H1 (cell line): Measurements from ENCODE around the gene DNAJC27. TPM values are rescaled to one million over a fixed set of nuclear protein-coding genes. Genes with fewer than 3 reads are reported as not detected.

Experiments used
- CTCF ChIA-PET: fragments of 300-600 bp; sonication (Branson Sonifier 250); formaldehyde crosslinking; loops from one replicate; lab custom pipeline; 2021; ENCODE audit not compliant: partially characterized antibody; lab: Charles Lee
- POLR2A ChIA-PET: fragments of 300-600 bp; sonication (Branson Sonifier 250); formaldehyde crosslinking; loops from one replicate; lab custom pipeline; 2021; ENCODE audit warnings: inconsistent platforms; ENCODE audit not compliant: partially characterized antibody; lab: Charles Lee
- DNase-seq, 2 experiments: peaks; one replicate each; pipeline versions ENCODE4 v3.0.0 to v3.0.0-alpha.2; 2010 to 2022; ENCODE audit warnings: low spot score in 2 of 2, low read depth in 1 of 2, mixed read lengths in 1 of 2
- FAIRE-seq: peaks from 2 replicates; lab custom pipeline; 2011; peaks lifted over from hg19 to GRCh38; lab: Jason Lieb, UNC
- H2AFZ ChIP-seq: 2 replicates; pipeline ENCODE4 v1.8.1; 2012; ENCODE audit warnings: low read length, inconsistent platforms
- H2AK5ac ChIP-seq: 2 replicates; pipeline ENCODE4 v1.6.1; 2013; ENCODE audit warnings: low read depth, low read length
- H2BK120ac ChIP-seq: replicated peaks from 2 replicates; pipeline ENCODE3; 2013; ENCODE audit warnings: low read depth, low read length, inconsistent platforms
- H2BK12ac ChIP-seq: 2 replicates; pipeline ENCODE4 v1.6.1; 2013; ENCODE audit warnings: low read depth, low read length
- H2BK15ac ChIP-seq: 2 replicates; pipeline ENCODE4 v1.6.1; 2013; ENCODE audit warnings: low read length
- H2BK20ac ChIP-seq: 2 replicates; pipeline ENCODE4 v1.6.1; 2013; ENCODE audit warnings: low read length
- H2BK5ac ChIP-seq: 2 replicates; pipeline ENCODE4 v1.6.1; 2013; ENCODE audit warnings: low read depth, low read length
- H3K14ac ChIP-seq: 2 replicates; pipeline ENCODE4 v1.6.1; 2013; ENCODE audit warnings: inconsistent platforms; ENCODE audit not compliant: insufficient read length
- H3K18ac ChIP-seq: 2 replicates; pipeline ENCODE4 v1.6.1; 2013; ENCODE audit warnings: low read length; ENCODE audit errors: extremely low read depth
- H3K23ac ChIP-seq: 2 replicates; pipeline ENCODE4 v1.6.1; 2013; ENCODE audit warnings: inconsistent platforms; ENCODE audit not compliant: insufficient read length
- H3K23me2 ChIP-seq: 2 replicates; pipeline ENCODE4 v1.6.1; 2013; ENCODE audit warnings: low read depth, low read length
- H3K27ac ChIP-seq: 2 replicates; pipeline ENCODE4 v1.6.1; 2011; ENCODE audit warnings: low read depth, low read length, inconsistent platforms
- H3K27me3 ChIP-seq, 4 experiments: replicated peaks in 1 of 4; 1 replicate in 1 of 4; 2 replicates in 3 of 4; pipeline versions ENCODE4 v1.6.1 to v1.8.1; 2011 to 2013; ENCODE audit warnings: low read length in 3 of 4, mild to moderate bottlenecking in 3 of 4, inconsistent platforms in 2 of 4, mixed read lengths in 2 of 4, moderate library complexity in 1 of 4; ENCODE audit not compliant: control insufficient read depth in 3 of 4, insufficient read depth in 3 of 4; ENCODE audit errors: extremely low read depth in 1 of 4
- H3K36me3 ChIP-seq, 4 experiments: 2 replicates each; pipeline versions ENCODE4 v1.6.1 to v1.8.1; 2011 to 2013; ENCODE audit warnings: mild to moderate bottlenecking in 4 of 4, low read length in 3 of 4, moderate library complexity in 2 of 4, control low read depth in 1 of 4, inconsistent platforms in 1 of 4; ENCODE audit not compliant: insufficient read depth in 4 of 4, control insufficient read depth in 2 of 4
- H3K4ac ChIP-seq: replicated peaks from 2 replicates; pipeline ENCODE3; 2013; ENCODE audit warnings: low read length, low read depth, mixed read lengths, inconsistent platforms; ENCODE audit not compliant: insufficient read length
- H3K4me1 ChIP-seq, 4 experiments: replicated peaks in 1 of 4; 1 replicate in 1 of 4; 2 replicates in 3 of 4; pipeline versions ENCODE4 v1.6.1 to v1.8.1; 2011 to 2013; ENCODE audit warnings: low read length in 3 of 4, inconsistent platforms in 2 of 4, mixed read lengths in 1 of 4; ENCODE audit not compliant: insufficient read depth in 4 of 4, control insufficient read depth in 3 of 4
- H3K4me2 ChIP-seq, 2 experiments: 2 replicates each; pipeline versions ENCODE4 v1.6.1 to v1.8.1; 2011 to 2013; ENCODE audit warnings: low read depth in 2 of 2, low read length in 2 of 2, control low read depth in 1 of 2, inconsistent platforms in 1 of 2, mild to moderate bottlenecking in 1 of 2; ENCODE audit not compliant: insufficient read depth in 1 of 2
- H3K4me3 ChIP-seq, 4 experiments: fragments of 200-600, 300-600 bp in 1 of 4; sonication (generic), shearing (Covaris generic), sonication (Bioruptor Twin) in 1 of 4; 2 replicates each; pipeline versions ENCODE4 v1.5.1 to v1.8.1; 2011 to 2016; ENCODE audit warnings: low read length in 4 of 4, low read depth in 3 of 4, control low read depth in 2 of 4, inconsistent platforms in 2 of 4, mild to moderate bottlenecking in 2 of 4, mixed read lengths in 1 of 4, moderate library complexity in 1 of 4; ENCODE audit not compliant: insufficient read depth in 2 of 4; ENCODE audit errors: extremely low read depth in 1 of 4
- H3K56ac ChIP-seq: replicated peaks from 2 replicates; pipeline ENCODE3; 2013; ENCODE audit warnings: low read depth, mild to moderate bottlenecking, mixed read lengths, low read length, inconsistent platforms; ENCODE audit not compliant: insufficient read length
- H3K79me1 ChIP-seq: 2 replicates; pipeline ENCODE4 v1.6.1; 2013; ENCODE audit warnings: low read depth, low read length, control low read depth
- H3K79me2 ChIP-seq, 2 experiments: 2 replicates each; pipeline versions ENCODE4 v1.6.1 to v1.8.1; 2012 to 2013; ENCODE audit warnings: low read length in 2 of 2, mild to moderate bottlenecking in 2 of 2, inconsistent platforms in 1 of 2; ENCODE audit not compliant: insufficient read depth in 2 of 2, control insufficient read depth in 1 of 2
- H3K9ac ChIP-seq, 4 experiments: replicated peaks in 1 of 4; 1 replicate in 1 of 4; 2 replicates in 3 of 4; pipeline versions ENCODE4 v1.6.1 to v1.8.1; 2011 to 2013; ENCODE audit warnings: low read depth in 3 of 4, low read length in 3 of 4, control low read depth in 2 of 4, mild to moderate bottlenecking in 2 of 4, moderate library complexity in 2 of 4, inconsistent platforms in 1 of 4; ENCODE audit errors: extremely low read depth in 1 of 4
- H3K9me3 ChIP-seq, 2 experiments: 2 replicates each; pipeline versions ENCODE4 v1.6.1 to v1.8.1; 2012 to 2013; ENCODE audit warnings: mild to moderate bottlenecking in 2 of 2, moderate library complexity in 2 of 2, control low read depth in 1 of 2, inconsistent platforms in 1 of 2, low read depth in 1 of 2, low read length in 1 of 2, mixed read lengths in 1 of 2; ENCODE audit not compliant: insufficient read depth in 2 of 2
- H4K20me1 ChIP-seq, 2 experiments: replicated peaks in 1 of 2; 2 replicates each; pipeline versions ENCODE3 to v1.8.1; 2011 to 2013; ENCODE audit warnings: inconsistent platforms in 2 of 2, low read length in 2 of 2, mild to moderate bottlenecking in 1 of 2; ENCODE audit not compliant: insufficient read depth in 2 of 2, control insufficient read depth in 1 of 2
- H4K5ac ChIP-seq: 2 replicates; pipeline ENCODE4 v1.6.1; 2013; ENCODE audit warnings: low read length, low read depth, mixed read lengths, inconsistent platforms; ENCODE audit not compliant: insufficient read length
- H4K8ac ChIP-seq: 2 replicates; pipeline ENCODE4 v1.8.0; 2013; ENCODE audit warnings: mild to moderate bottlenecking, moderate library complexity, low read length, inconsistent platforms; ENCODE audit not compliant: insufficient read depth; ENCODE audit errors: extremely low read depth
- H4K91ac ChIP-seq: replicated peaks from 2 replicates; pipeline ENCODE3; 2013; ENCODE audit warnings: low read length, mixed read lengths, inconsistent platforms; ENCODE audit not compliant: insufficient read length
- EGR1 ChIP-seq: IDR thresholded peaks from 2 replicates; pipeline ENCODE4 v1.6.1; 2011; ENCODE audit warnings: low read depth, low read length, borderline replicate concordance
- RAD21 ChIP-seq, 2 experiments: IDR thresholded peaks in 1 of 2; conservative IDR thresholded peaks in 1 of 2; 2 replicates each; pipeline ENCODE4 v1.6.1; 2011; ENCODE audit warnings: low read depth in 2 of 2, low read length in 2 of 2, improper control_type of control experiment in 1 of 2, inconsistent platforms in 1 of 2, mild to moderate bottlenecking in 1 of 2, moderate library complexity in 1 of 2
- WGBS, 2 experiments: shearing (Covaris generic) in 1 of 2; methylation state at CpG; one replicate each; pipeline versions ENCODE4 v1.1.6 to v1.1.7; 2013 to 2015; ENCODE audit warnings: low lambda C conversion rate in 2 of 2, mixed read lengths in 2 of 2, inconsistent platforms in 1 of 2, low coverage in 1 of 2, missing lambda C conversion rate in 1 of 2; ENCODE audit not compliant: insufficient replicate concordance in 2 of 2, insufficient coverage in 1 of 2, insufficient read length in 1 of 2; ENCODE audit errors: extremely low coverage in 1 of 2, missing lambda C conversion rate in 1 of 2; 5-methylcytosine and 5-hydroxymethylcytosine counted together
- polyA plus RNA-seq, 7 experiments: library from polyadenylated mRNA; depleted of rRNA in 3 of 7; stranded (reverse) in 5 of 7; unstranded in 2 of 7; fragments of >200 nt in 5 of 7; fragments of 200-250 nt in 2 of 7; gene quantifications; 1 replicate in 5 of 7; 2 replicates in 1 of 7; 4 replicates in 1 of 7; pipeline versions ENCODE4 v1.2.1 to v1.2.3, GENCODE V29; 2011 to 2013; ENCODE audit warnings: missing spikeins in 2 of 7, mixed read lengths in 2 of 7
- total RNA-seq: library from RNA; stranded (reverse); fragmentation: NEBNext Ultra II Directional; extraction: Animal tissue kit (Norgen Biotek cat#: 25700); gene quantifications from 2 replicates; pipeline ENCODE4 v1.2.1, GENCODE V29; 2021

The DNAJC27 gene
- total and polyA plus RNA-seq, 2 of the 8 experiments (the other 6 are each of a cell fraction or from before 2014, with no cell fraction given), result 1.4 to 4.5 TPM

DNA sequence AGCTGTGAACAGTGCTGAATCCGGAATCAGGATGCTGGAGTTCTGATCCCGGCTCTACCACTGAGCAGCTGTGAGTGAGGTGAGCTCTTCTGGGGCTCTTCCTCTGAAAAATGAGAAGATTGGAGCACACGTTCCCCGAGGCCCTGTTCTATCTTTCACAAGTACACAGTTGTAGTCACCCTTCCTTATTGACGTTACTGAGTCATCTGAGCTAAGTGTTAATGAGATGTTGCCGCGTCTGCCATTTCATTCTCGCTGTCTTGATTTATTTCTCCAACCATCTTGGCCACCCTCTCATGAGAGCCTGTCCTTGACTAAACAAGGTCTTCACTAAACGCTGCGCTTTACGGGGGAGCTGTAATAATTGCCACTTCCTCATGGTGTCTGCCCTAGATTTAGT, 38.2 kb upstream of the DNAJC27 start:
- Histone ChIP-seq H2BK20ac (no peak overlapping the region), H3K4me3 (no peak overlapping the region), H3K4me2 (no peak overlapping the region), H3K79me1 (no peaks in the 10 kb centered on the region), H3K23ac (no peak overlapping the region), H3K27me3 (no peaks in the 10 kb centered on the region), H2BK5ac (no peak overlapping the region), H3K18ac (no peak overlapping the region), H4K5ac (no peak overlapping the region), H2BK15ac (no peak overlapping the region), H3K4me1 (no peaks in the 10 kb centered on the region), H3K79me2 (no peaks in the 10 kb centered on the region), H3K27ac (no peak overlapping the region), H3K9ac (no peak overlapping the region), H3K4ac (no peak overlapping the region), H3K9me3 (no peaks in the 10 kb centered on the region), H3K36me3 (no peaks in the 10 kb centered on the region), H4K20me1 (no peaks in the 10 kb centered on the region), H3K56ac (no peak overlapping the region), H2BK12ac (no peak overlapping the region), H4K8ac (no peak overlapping the region), H4K91ac (no peak overlapping the region), H2AK5ac (no peak overlapping the region), H3K23me2 (no peaks in the 10 kb centered on the region), H2BK120ac (no peak overlapping the region), H2AFZ (no peak overlapping the region; the same call in 1 of the 2 replicates), H3K14ac (no peak overlapping the region)
- WGBS, 2 experiments, result 91% methylated on average over 11 of the region's 11 CpGs; no CpG with 5 or more reads in 1 of the 2 experiments
- ChIA-PET POLR2A (no interaction called here), CTCF (interaction anchor here (0.7 to 1.7 kb wide), 6 partner anchors 23 to 95 kb away, joined by 3 to 5 read pairs (median 4); no protein-coding TSS in a partner anchor)
- FAIRE-seq (no peak), DNase-seq (no peak)
- TF ChIP-seq EGR1 (no peak), RAD21 (IDR thresholded peaks at IDR 0.05 in 1 of 2, conservative IDR thresholded peaks at IDR 0.05 in 1 of 2; ENCODE audit: low read depth in 2 of 2, low read length in 2 of 2) (no peak)
